ENCODE measurements around the gene BGN.

BGN gene

DNA sequence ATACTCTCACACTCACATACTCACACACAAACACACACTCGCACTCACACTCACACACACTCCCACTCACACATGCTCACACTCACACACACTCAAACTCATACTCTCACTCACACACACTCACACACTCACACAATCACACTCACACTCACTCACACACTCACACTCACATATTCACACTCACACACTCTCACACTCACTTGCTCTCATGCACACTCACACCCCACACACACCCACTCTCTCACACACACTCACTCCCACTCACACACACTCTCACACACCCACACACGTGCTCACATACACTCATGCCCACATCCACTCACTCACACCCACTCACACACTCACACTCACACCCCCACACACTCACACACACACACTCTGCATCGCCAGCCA, 17.7 kb downstream of the BGN start (continued):
- TF ChIP-seq MEIS1 (CRISPR knock-in tag; IDR thresholded peaks at IDR 0.05; ENCODE audit: borderline replicate concordance) (no peak), ZNF24 (tag by site-specific recombination; IDR thresholded peaks at IDR 0.05) (no peak), ZFP69B (tag by site-specific recombination; IDR thresholded peaks at IDR 0.05) (no peak), ZNF600 (tag by site-specific recombination; IDR thresholded peaks at IDR 0.05) (no peak), ZNF16 (tag by site-specific recombination; IDR thresholded peaks at IDR 0.05; ENCODE audit: low read depth) (no peak), ZNF555 (tag by site-specific recombination; conservative IDR thresholded peaks at IDR 0.05) (no peak), ZNF692 (tag by site-specific recombination; IDR thresholded peaks at IDR 0.05) (no peak), ZNF433 (tag by site-specific recombination; IDR thresholded peaks at IDR 0.05; ENCODE audit: low read depth) (no peak), HOXD13 (CRISPR knock-in tag; IDR thresholded peaks at IDR 0.05; ENCODE audit: borderline replicate concordance) (no peak), TRIM28 (IDR thresholded peaks at IDR 0.05; ENCODE audit: borderline replicate concordance, low read length) (no peak), MZF1 (tag by site-specific recombination; IDR thresholded peaks at IDR 0.05; ENCODE audit: borderline replicate concordance) (no peak), ZNF660 (tag by site-specific recombination; IDR thresholded peaks at IDR 0.05) (no peak), PRDM10 (tag by site-specific recombination; IDR thresholded peaks at IDR 0.05) (no peak), ZNF670 (tag by site-specific recombination; IDR thresholded peaks at IDR 0.05; ENCODE audit: low read depth) (0 out of 2 replicates have a peak, but pooled peaks have one; percentile 44), ZXDB (tag by site-specific recombination; IDR thresholded peaks at IDR 0.05) (no peak), REPIN1 (tag by site-specific recombination; IDR thresholded peaks at IDR 0.05; ENCODE audit: low read depth) (no peak), ZNF133 (tag by site-specific recombination; IDR thresholded peaks at IDR 0.05) (no peak), HOXC10 (CRISPR knock-in tag; IDR thresholded peaks at IDR 0.05) (no peak), ZNF654 (tag by site-specific recombination; IDR thresholded peaks at IDR 0.05; ENCODE audit: low read depth) (no peak), ZNF366 (tag by site-specific recombination; conservative IDR thresholded peaks at IDR 0.05) (no peak), GLI4 (tag by site-specific recombination; IDR thresholded peaks at IDR 0.05) (0 out of 2 replicates have a peak, but pooled peaks have one; percentile 44), ZNF335 (tag by site-specific recombination; conservative IDR thresholded peaks at IDR 0.05) (no peak), ZNF266 (tag by site-specific recombination; IDR thresholded peaks at IDR 0.05; ENCODE audit: low read depth) (no peak), ZNF792 (tag by site-specific recombination; IDR thresholded peaks at IDR 0.05) (no peak), ZNF510 (tag by site-specific recombination; IDR thresholded peaks at IDR 0.05; ENCODE audit: insufficient replicate concordance) (no peak), ZNF146 (tag by site-specific recombination; IDR thresholded peaks at IDR 0.05) (0 out of 2 replicates have a peak, but pooled peaks have one; percentile 29), KLF8 (tag by site-specific recombination; IDR thresholded peaks at IDR 0.05) (no peak), OSR2 (tag by site-specific recombination; IDR thresholded peaks at IDR 0.05) (no peak), ZNF624 (tag by site-specific recombination; IDR thresholded peaks at IDR 0.05) (peak; percentile 64; the same call in 1 of the 2 replicates), ZNF530 (tag by site-specific recombination; IDR thresholded peaks at IDR 0.05; ENCODE audit: low read depth) (no peak)
- TF ChIP-seq, protein P1, sequence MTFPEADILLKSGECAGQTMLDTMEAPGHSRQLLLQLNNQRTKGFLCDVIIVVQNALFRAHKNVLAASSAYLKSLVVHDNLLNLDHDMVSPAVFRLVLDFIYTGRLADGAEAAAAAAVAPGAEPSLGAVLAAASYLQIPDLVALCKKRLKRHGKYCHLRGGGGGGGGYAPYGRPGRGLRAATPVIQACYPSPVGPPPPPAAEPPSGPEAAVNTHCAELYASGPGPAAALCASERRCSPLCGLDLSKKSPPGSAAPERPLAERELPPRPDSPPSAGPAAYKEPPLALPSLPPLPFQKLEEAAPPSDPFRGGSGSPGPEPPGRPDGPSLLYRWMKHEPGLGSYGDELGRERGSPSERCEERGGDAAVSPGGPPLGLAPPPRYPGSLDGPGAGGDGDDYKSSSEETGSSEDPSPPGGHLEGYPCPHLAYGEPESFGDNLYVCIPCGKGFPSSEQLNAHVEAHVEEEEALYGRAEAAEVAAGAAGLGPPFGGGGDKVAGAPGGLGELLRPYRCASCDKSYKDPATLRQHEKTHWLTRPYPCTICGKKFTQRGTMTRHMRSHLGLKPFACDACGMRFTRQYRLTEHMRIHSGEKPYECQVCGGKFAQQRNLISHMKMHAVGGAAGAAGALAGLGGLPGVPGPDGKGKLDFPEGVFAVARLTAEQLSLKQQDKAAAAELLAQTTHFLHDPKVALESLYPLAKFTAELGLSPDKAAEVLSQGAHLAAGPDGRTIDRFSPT (tag by site-specific recombination; IDR thresholded peaks at IDR 0.05): no peak
- TF ChIP-seq, protein P2, sequence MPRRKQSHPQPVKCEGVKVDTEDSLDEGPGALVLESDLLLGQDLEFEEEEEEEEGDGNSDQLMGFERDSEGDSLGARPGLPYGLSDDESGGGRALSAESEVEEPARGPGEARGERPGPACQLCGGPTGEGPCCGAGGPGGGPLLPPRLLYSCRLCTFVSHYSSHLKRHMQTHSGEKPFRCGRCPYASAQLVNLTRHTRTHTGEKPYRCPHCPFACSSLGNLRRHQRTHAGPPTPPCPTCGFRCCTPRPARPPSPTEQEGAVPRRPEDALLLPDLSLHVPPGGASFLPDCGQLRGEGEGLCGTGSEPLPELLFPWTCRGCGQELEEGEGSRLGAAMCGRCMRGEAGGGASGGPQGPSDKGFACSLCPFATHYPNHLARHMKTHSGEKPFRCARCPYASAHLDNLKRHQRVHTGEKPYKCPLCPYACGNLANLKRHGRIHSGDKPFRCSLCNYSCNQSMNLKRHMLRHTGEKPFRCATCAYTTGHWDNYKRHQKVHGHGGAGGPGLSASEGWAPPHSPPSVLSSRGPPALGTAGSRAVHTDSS (tag by site-specific recombination; IDR thresholded peaks at IDR 0.05): no peak
- TF ChIP-seq, protein P3, sequence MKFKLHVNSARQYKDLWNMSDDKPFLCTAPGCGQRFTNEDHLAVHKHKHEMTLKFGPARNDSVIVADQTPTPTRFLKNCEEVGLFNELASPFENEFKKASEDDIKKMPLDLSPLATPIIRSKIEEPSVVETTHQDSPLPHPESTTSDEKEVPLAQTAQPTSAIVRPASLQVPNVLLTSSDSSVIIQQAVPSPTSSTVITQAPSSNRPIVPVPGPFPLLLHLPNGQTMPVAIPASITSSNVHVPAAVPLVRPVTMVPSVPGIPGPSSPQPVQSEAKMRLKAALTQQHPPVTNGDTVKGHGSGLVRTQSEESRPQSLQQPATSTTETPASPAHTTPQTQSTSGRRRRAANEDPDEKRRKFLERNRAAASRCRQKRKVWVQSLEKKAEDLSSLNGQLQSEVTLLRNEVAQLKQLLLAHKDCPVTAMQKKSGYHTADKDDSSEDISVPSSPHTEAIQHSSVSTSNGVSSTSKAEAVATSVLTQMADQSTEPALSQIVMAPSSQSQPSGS (tag by site-specific recombination; IDR thresholded peaks at IDR 0.05; ENCODE audit: low read depth): no peak
